ENCODE measurements around the gene CAT. TPM values are rescaled to one million over a fixed set of nuclear protein-coding genes. Genes with fewer than 3 reads are reported as not detected.

CAT gene
- polyA plus RNA-seq, 3 donors: 122 to 432 (median 429) TPM

GRCh38 chr11:34395916-34396550 lies 42.7 kb upstream of the CAT start:
- Histone ChIP-seq H3K27me3 (ENCODE audit: control insufficient read depth in 2 of 2, insufficient read depth in 2 of 2, low read length in 2 of 2) (no peaks in the 10 kb centered on the region), H3K36me3 (replicated peaks in 1 of 2; ENCODE audit: control insufficient read depth in 1 of 2, insufficient read depth in 2 of 2, low read length in 2 of 2) (no peaks in the 10 kb centered on the region), H3K79me2 (ENCODE audit: insufficient read depth, low read length) (no peaks in the 10 kb centered on the region), H3K4me1 (ENCODE audit: control insufficient read depth in 1 of 2, insufficient read depth in 2 of 2, low read length in 2 of 2) (no peaks in the 10 kb centered on the region), H3K9me3 (replicated peaks in 1 of 2; ENCODE audit: control insufficient read depth in 1 of 2, insufficient read depth in 1 of 2, low read length in 2 of 2) (peaks cover 10% of the 10 kb centered on the region in 2 donors), H2AFZ (ENCODE audit: insufficient read depth, low read depth, low read length, poor library complexity, severe bottlenecking) (no peak overlapping the region), H3K9ac (ENCODE audit: insufficient read depth, low read length, poor library complexity, severe bottlenecking) (no peak overlapping the region), H4K20me1 (ENCODE audit: insufficient read depth, low read length) (no peaks in the 10 kb centered on the region), H3K27ac (ENCODE audit: low read depth in 1 of 2, low read length in 2 of 2) (no peak overlapping the region), H3K4me3 (replicated peaks in 1 of 3; ENCODE audit: low read depth in 2 of 3, low read length in 3 of 3) (no peak overlapping the region), H3K4me2 (replicated peaks; ENCODE audit: extremely low read depth, low read length, poor library complexity, severe bottlenecking) (no peak overlapping the region)
- Mint-ChIP-seq H3K27ac (no peak overlapping the region), H3K4me3 (no peak overlapping the region), H3K9me3 (peaks cover 16 to 30% (median 19%) of the 10 kb centered on the region in 7 donors), H3K36me3 (peaks cover 0 to 2% of the 10 kb centered on the region in 2 donors), H3K4me1 (no peaks in the 10 kb centered on the region), H3K27me3 (ENCODE audit: low read depth in 3 of 3) (peaks cover 0 to 4% (median 0%) of the 10 kb centered on the region in 3 donors)
- intact Hi-C loops (cut with micrococcal nuclease): no loop called here
- DNase-seq: no peak
- WGBS (ENCODE audit: insufficient coverage): no CpG with 5 or more reads among the region's 1 CpG
- TF ChIP-seq CTCF (IDR thresholded peaks at IDR 0.05): no peak

GRCh38 chr11:34397120-34397519 lies 41.6 kb upstream of the CAT start:
- TF ChIP-seq CTCF (IDR thresholded peaks at IDR 0.05): no peak
- Histone ChIP-seq H3K27me3 (ENCODE audit: control insufficient read depth in 2 of 2, insufficient read depth in 2 of 2, low read length in 2 of 2) (no peaks in the 10 kb centered on the region), H3K4me3 (replicated peaks in 1 of 3; ENCODE audit: low read depth in 2 of 3, low read length in 3 of 3) (no peak overlapping the region), H3K4me2 (replicated peaks; ENCODE audit: extremely low read depth, low read length, poor library complexity, severe bottlenecking) (no peak overlapping the region), H3K36me3 (replicated peaks in 1 of 2; ENCODE audit: control insufficient read depth in 1 of 2, insufficient read depth in 2 of 2, low read length in 2 of 2) (no peaks in the 10 kb centered on the region), H3K9me3 (replicated peaks in 1 of 2; ENCODE audit: control insufficient read depth in 1 of 2, insufficient read depth in 1 of 2, low read length in 2 of 2) (peaks cover 10% of the 10 kb centered on the region in 2 donors), H4K20me1 (ENCODE audit: insufficient read depth, low read length) (no peaks in the 10 kb centered on the region), H3K4me1 (ENCODE audit: control insufficient read depth in 1 of 2, insufficient read depth in 2 of 2, low read length in 2 of 2) (no peaks in the 10 kb centered on the region), H3K27ac (ENCODE audit: low read depth in 1 of 2, low read length in 2 of 2) (no peak overlapping the region), H2AFZ (ENCODE audit: insufficient read depth, low read depth, low read length, poor library complexity, severe bottlenecking) (no peak overlapping the region), H3K79me2 (ENCODE audit: insufficient read depth, low read length) (no peaks in the 10 kb centered on the region), H3K9ac (ENCODE audit: insufficient read depth, low read length, poor library complexity, severe bottlenecking) (no peak overlapping the region)
- Mint-ChIP-seq H3K4me1 (no peaks in the 10 kb centered on the region), H3K27ac (no peak overlapping the region), H3K9me3 (peaks cover 14 to 28% (median 19%) of the 10 kb centered on the region in 7 donors), H3K27me3 (ENCODE audit: low read depth in 3 of 3) (peaks cover 0 to 4% (median 0%) of the 10 kb centered on the region in 3 donors), H3K4me3 (no peak overlapping the region), H3K36me3 (peaks cover 0 to 2% of the 10 kb centered on the region in 2 donors)
- WGBS (ENCODE audit: insufficient coverage): no CpG with 5 or more reads among the region's 1 CpG
- DNase-seq: no peak
- intact Hi-C loops (cut with micrococcal nuclease): no loop called here
